Nephron progenitor cell (in vitro differentiated cells): ENCODE measurements around the gene IRF7.

Source experiments
- DNase-seq: peaks from one replicate; pipeline ENCODE4 v3.0.0; 2021
- H3K27ac Mint-ChIP-seq: 2 replicates; pipeline ENCODE4 v1.8.0; 2021; ENCODE audit warnings: mild to moderate bottlenecking, moderate library complexity, mixed read lengths
- H3K27me3 Mint-ChIP-seq: 2 replicates; pipeline ENCODE4 v1.8.0; 2021; ENCODE audit warnings: mild to moderate bottlenecking, low read depth, mixed read lengths; ENCODE audit not compliant: poor library complexity
- H3K36me3 Mint-ChIP-seq: 2 replicates; pipeline ENCODE4 v1.8.0; 2021; ENCODE audit warnings: low read depth, mixed read lengths
- H3K4me1 Mint-ChIP-seq: 2 replicates; pipeline ENCODE4 v1.8.0; 2021; ENCODE audit warnings: mixed read lengths
- H3K4me3 Mint-ChIP-seq: 2 replicates; pipeline ENCODE4 v1.8.0; 2021; ENCODE audit warnings: mild to moderate bottlenecking, moderate library complexity, mixed read lengths
- H3K9me3 Mint-ChIP-seq: 2 replicates; pipeline ENCODE4 v1.8.0; 2021; ENCODE audit warnings: mild to moderate bottlenecking, moderate library complexity, mixed read lengths
- TF ChIP-seq, protein P1 (sequence below): fragments of 200-600 bp; sonication (generic); IDR thresholded peaks from 2 replicates; pipeline ENCODE4 v1.5.0; 2021; ENCODE audit warnings: antibody characterized with exemption

Gene IRF7

GRCh38 chr11:629237-629583, 13.5 kb upstream of the IRF7 start:
- peaks cover 20% of the 10 kb centered on the region for H3K9me3 Mint-ChIP-seq
- TF ChIP-seq, protein P1, sequence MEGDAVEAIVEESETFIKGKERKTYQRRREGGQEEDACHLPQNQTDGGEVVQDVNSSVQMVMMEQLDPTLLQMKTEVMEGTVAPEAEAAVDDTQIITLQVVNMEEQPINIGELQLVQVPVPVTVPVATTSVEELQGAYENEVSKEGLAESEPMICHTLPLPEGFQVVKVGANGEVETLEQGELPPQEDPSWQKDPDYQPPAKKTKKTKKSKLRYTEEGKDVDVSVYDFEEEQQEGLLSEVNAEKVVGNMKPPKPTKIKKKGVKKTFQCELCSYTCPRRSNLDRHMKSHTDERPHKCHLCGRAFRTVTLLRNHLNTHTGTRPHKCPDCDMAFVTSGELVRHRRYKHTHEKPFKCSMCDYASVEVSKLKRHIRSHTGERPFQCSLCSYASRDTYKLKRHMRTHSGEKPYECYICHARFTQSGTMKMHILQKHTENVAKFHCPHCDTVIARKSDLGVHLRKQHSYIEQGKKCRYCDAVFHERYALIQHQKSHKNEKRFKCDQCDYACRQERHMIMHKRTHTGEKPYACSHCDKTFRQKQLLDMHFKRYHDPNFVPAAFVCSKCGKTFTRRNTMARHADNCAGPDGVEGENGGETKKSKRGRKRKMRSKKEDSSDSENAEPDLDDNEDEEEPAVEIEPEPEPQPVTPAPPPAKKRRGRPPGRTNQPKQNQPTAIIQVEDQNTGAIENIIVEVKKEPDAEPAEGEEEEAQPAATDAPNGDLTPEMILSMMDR: no peak
- peak overlapping the region; percentile 22 for H3K4me3 Mint-ChIP-seq
- peaks cover 32% of the 10 kb centered on the region for H3K36me3 Mint-ChIP-seq
- DNase-seq: no peak
- peaks cover 41% of the 10 kb centered on the region for H3K4me1 Mint-ChIP-seq
- H3K27me3 Mint-ChIP-seq: peaks cover 29% of the 10 kb centered on the region
- H3K27ac Mint-ChIP-seq: no peak overlapping the region

- Mint-ChIP-seq H3K4me3 (peak overlapping the region; percentile 74), H3K36me3 (peaks cover 31% of the 10 kb centered on the region), H3K4me1 (peaks cover 49% of the 10 kb centered on the region), H3K27me3 (peaks cover 23% of the 10 kb centered on the region), H3K27ac (no peak overlapping the region), H3K9me3 (peaks cover 20% of the 10 kb centered on the region)
- DNase-seq: no peak
- TF ChIP-seq, protein P1: no peak
Measured at GRCh38 chr11:628056-628455, 12.3 kb upstream of the IRF7 start.

DNA sequence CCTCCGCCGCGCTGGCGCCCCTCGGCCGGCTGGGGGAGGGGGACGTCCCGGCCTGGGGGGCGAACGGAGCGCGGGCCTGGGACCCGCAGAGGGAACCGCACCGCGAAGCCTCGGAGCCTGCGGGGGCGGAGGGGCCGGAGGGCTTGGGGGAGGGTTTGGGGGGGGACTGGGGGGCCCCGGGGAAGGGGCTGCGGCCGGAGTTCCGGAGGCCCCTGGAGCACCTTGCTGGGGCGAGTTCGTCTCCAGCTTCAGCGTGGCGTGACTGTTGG, 11.5 kb upstream of the IRF7 start:
- H3K4me1 Mint-ChIP-seq: peaks cover 50% of the 10 kb centered on the region
- H3K4me3 Mint-ChIP-seq: no peak overlapping the region
- DNase-seq: no peak
- TF ChIP-seq, protein P1: no peak
- H3K27ac Mint-ChIP-seq: no peak overlapping the region
- H3K27me3 Mint-ChIP-seq: peaks cover 20% of the 10 kb centered on the region
- peaks cover 23% of the 10 kb centered on the region for H3K36me3 Mint-ChIP-seq
- peaks cover 20% of the 10 kb centered on the region for H3K9me3 Mint-ChIP-seq

- Mint-ChIP-seq H3K27me3 (peaks cover 20% of the 10 kb centered on the region), H3K36me3 (peaks cover 22% of the 10 kb centered on the region), H3K4me1 (peaks cover 50% of the 10 kb centered on the region), H3K9me3 (peaks cover 20% of the 10 kb centered on the region), H3K27ac (no peak within 1 kb of the TSS), H3K4me3 (peak within 1 kb of the TSS; percentile 74)
- no peak for DNase-seq
- TF ChIP-seq, protein P1: no peak
Measured at GRCh38 chr11:626475-627307, 10.9 kb upstream of the IRF7 start, which contains the start of gene SCT. SCT (minus strand) TSS chr11:627181; CDS start chr11:627143, 38 bp downstream.

DNA sequence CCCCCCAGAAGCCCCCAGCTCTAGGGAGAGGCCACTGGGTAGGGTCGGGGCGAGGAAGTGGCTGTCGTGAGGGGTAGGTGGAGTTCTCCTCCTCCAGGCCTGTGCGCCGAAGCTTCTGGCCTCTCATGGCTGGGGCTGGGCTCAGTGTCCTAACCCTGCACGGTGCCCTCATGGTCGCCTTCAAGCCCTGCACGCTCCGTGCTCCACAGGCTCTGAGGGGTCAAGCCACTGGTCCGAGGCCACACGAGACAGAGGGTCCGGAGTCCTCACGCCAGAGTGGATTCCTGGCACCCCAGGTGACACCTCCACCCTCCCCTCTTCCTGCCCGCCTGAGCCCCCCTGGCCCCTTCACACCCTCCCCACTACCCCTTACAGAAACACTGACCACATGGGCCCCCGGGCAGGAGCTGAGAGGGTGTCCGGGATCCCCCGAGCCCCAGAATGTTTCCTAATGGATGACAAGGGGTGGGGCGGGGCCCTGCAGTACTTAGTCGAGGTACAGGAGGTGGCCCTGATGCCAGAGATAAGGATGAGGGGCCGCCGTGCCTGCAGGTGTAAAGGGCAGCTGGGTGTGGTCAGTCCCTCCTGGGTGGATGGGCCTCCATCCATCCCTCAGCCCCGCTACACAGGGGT, 10.0 kb upstream of the IRF7 start:
- Mint-ChIP-seq H3K4me1 (peaks cover 50% of the 10 kb centered on the region), H3K27me3 (peaks cover 20% of the 10 kb centered on the region), H3K4me3 (no peak overlapping the region), H3K9me3 (peaks cover 20% of the 10 kb centered on the region), H3K27ac (no peak overlapping the region), H3K36me3 (peaks cover 22% of the 10 kb centered on the region)
- TF ChIP-seq, protein P1: no peak
- no peak for DNase-seq
